NCI-H446 treated with DMSO at 0.1 percent for 48 hours (cell line): ENCODE data around the gene CD99.

Experiments used
- DNase-seq: peaks from one replicate; lab custom pipeline; 2025; lab: John Stamatoyannopoulos, UW

CD99 gene

GRCh38 chrX:2698604-2699003 lies 7.5 kb downstream of the CD99 start:
- DNase-seq, result no peak

- no peak for DNase-seq
Observed at GRCh38 chrX:2699959-2700358, 8.9 kb downstream of the CD99 start.

GRCh38 chrX:2700405-2701320 lies 9.6 kb downstream of the CD99 start:
- DNase-seq, result no peak

GRCh38 chrX:2701600-2701999 lies 10.5 kb downstream of the CD99 start:
- no peak for DNase-seq

GRCh38 chrX:2703991-2704369 lies 12.9 kb downstream of the CD99 start:
- DNase-seq, result no peak

- DNase-seq, result no peak
Observed at GRCh38 chrX:2705046-2705832, 14.1 kb downstream of the CD99 start.

GRCh38 chrX:2707334-2707760 lies 16.3 kb downstream of the CD99 start:
- DNase-seq, result no peak

GRCh38 chrX:2708021-2708420 lies 16.9 kb downstream of the CD99 start:
- no peak for DNase-seq

- no peak for DNase-seq
Observed at GRCh38 chrX:2708592-2709188, 17.6 kb downstream of the CD99 start.

- DNase-seq, result no peak
Observed at GRCh38 chrX:2709556-2709955, 18.5 kb downstream of the CD99 start.

GRCh38 chrX:2710041-2710840 lies 19.1 kb downstream of the CD99 start:
- no peak for DNase-seq

- DNase-seq, result no peak
Observed at GRCh38 chrX:2711441-2711840, 20.3 kb downstream of the CD99 start.

- no peak for DNase-seq
Observed at GRCh38 chrX:2712428-2712827, 21.3 kb downstream of the CD99 start.

GRCh38 chrX:2712890-2713840 lies 22.1 kb downstream of the CD99 start:
- DNase-seq, result no peak

GRCh38 chrX:2714551-2714950 lies 23.5 kb downstream of the CD99 start:
- no peak for DNase-seq

GRCh38 chrX:2715066-2715600 lies 24.0 kb downstream of the CD99 start:
- no peak for DNase-seq

- no peak for DNase-seq
Observed at GRCh38 chrX:2717312-2717711, 26.2 kb downstream of the CD99 start.

- no peak for DNase-seq
Observed at GRCh38 chrX:2718821-2719220, 27.7 kb downstream of the CD99 start.

- DNase-seq, result no peak
Observed at GRCh38 chrX:2719774-2720447, 28.8 kb downstream of the CD99 start.
